Natural killer cell (primary cell): Measurements from ENCODE around the gene FAM13B. TPM values are rescaled to one million over a fixed set of nuclear protein-coding genes. Genes with fewer than 3 reads are reported as not detected.

Experiments
- ATAC-seq, 3 donors: fragments of 150-1000 bp in 2 of 3; fragments of 200-7000 bp in 1 of 3; cut with Tn5 transposase; 1 replicate in 1 of 3; 2 replicates in 2 of 3; pipeline ENCODE4 v1.10.0; 2021; ENCODE audit warnings: mild to moderate bottlenecking in 2 of 3, moderate library complexity in 2 of 3
- DNase-seq, 2 donors: peaks; one replicate each; pipeline versions ENCODE4 v3.0.0 to v3.0.0-alpha.2; 2013 to 2021; ENCODE audit warnings: mixed read lengths in 1 of 2
- H3K27ac ChIP-seq: one replicate; pipeline ENCODE4 v1.5.1; 2013; ENCODE audit warnings: mild to moderate bottlenecking, low read length
- H3K27me3 ChIP-seq: one replicate; pipeline ENCODE4 v1.6.1; 2013; ENCODE audit warnings: low read length; ENCODE audit not compliant: control insufficient read depth, insufficient read depth
- H3K36me3 ChIP-seq: one replicate; pipeline ENCODE4 v1.6.1; 2013; ENCODE audit warnings: low read length; ENCODE audit not compliant: control insufficient read depth, insufficient read depth
- H3K4me1 ChIP-seq: one replicate; pipeline ENCODE4 v1.6.1; 2013; ENCODE audit warnings: low read length; ENCODE audit not compliant: control insufficient read depth, insufficient read depth
- H3K4me3 ChIP-seq: one replicate; pipeline ENCODE4 v1.5.1; 2013; ENCODE audit warnings: low read length
- H3K9me3 ChIP-seq: one replicate; pipeline ENCODE4 v1.6.1; 2013; ENCODE audit warnings: low read length; ENCODE audit not compliant: control insufficient read depth, insufficient read depth
- H3K27ac Mint-ChIP-seq, 2 donors: one replicate each; pipeline ENCODE4 v1.8.0; 2022; ENCODE audit warnings: mild to moderate bottlenecking in 2 of 2, mixed read lengths in 2 of 2, moderate library complexity in 1 of 2
- H3K27me3 Mint-ChIP-seq, 2 donors: one replicate each; pipeline ENCODE4 v1.8.0; 2022; ENCODE audit warnings: low read depth in 2 of 2, mixed read lengths in 2 of 2
- H3K36me3 Mint-ChIP-seq: one replicate; pipeline ENCODE4 v1.8.0; 2022; ENCODE audit warnings: mixed read lengths
- H3K4me1 Mint-ChIP-seq, 2 donors: one replicate each; pipeline ENCODE4 v1.8.0; 2022; ENCODE audit warnings: mixed read lengths in 2 of 2
- H3K4me3 Mint-ChIP-seq: one replicate; pipeline ENCODE4 v1.8.0; 2022; ENCODE audit warnings: mild to moderate bottlenecking, moderate library complexity, mixed read lengths
- H3K9me3 Mint-ChIP-seq, 2 donors: one replicate each; pipeline ENCODE4 v1.8.0; 2022; ENCODE audit warnings: mixed read lengths in 2 of 2
- WGBS: methylation state at CpG from one replicate; pipeline ENCODE4 v1.1.7; 2013; ENCODE audit warnings: missing lambda C conversion rate; ENCODE audit not compliant: insufficient coverage; 5-methylcytosine and 5-hydroxymethylcytosine counted together
- intact Hi-C: fragments of 100-400 bp; cut with micrococcal nuclease; formaldehyde crosslinking; loops from one replicate; pipeline ENCODE4 v1.14.2; 2022
- total RNA-seq, 4 donors: library from RNA; stranded (reverse); fragments of 120-200 nt in 1 of 4; gene quantifications; one replicate each; pipeline versions ENCODE4 v1.2.3 to v1.2.4, GENCODE V29; 2013 to 2022
- TF ChIP-seq, protein P1 (sequence below): fragments of 200-600 bp; IDR thresholded peaks from one replicate; pipeline ENCODE4 v1.8.0; 2022; ENCODE audit warnings: antibody characterized with exemption

The FAM13B gene
- total RNA-seq, 3 donors from 2014 or later (not counting 1 experiment from before 2014, with no cell fraction given): 58.8 to 74.4 (median 67.4) TPM

DNA sequence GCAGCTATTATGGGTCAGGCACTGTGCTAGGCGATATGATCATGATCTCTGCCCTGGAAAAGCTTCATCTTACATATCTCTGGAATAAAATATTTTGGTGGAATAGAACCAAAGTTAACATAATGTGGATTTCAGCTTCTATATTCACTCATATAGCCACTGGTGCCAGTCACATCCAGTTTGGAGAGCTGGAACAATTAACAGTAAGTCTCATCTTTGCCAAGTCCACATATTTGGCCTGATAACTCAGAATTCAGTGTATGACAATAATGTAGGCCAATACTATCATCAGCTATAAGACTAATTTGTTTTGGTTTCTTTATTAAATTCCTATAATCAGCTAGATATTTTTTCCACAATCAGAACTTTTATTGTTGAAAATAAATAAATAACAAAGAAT, 5.9 kb upstream of the FAM13B start:
- no peak for ATAC-seq
- no peak for DNase-seq
- Mint-ChIP-seq H3K4me3 (no peak overlapping the region), H3K27me3 (no peaks in the 10 kb centered on the region), H3K4me1 (peaks cover 9 to 10% of the 10 kb centered on the region in 2 donors), H3K27ac (no peak overlapping the region), H3K36me3 (no peaks in the 10 kb centered on the region), H3K9me3 (no peaks in the 10 kb centered on the region)
- no peaks in the 10 kb centered on the region for H3K27me3 ChIP-seq
- no CpG with 5 or more reads among the region's 1 CpG for WGBS
- TF ChIP-seq, protein P1, sequence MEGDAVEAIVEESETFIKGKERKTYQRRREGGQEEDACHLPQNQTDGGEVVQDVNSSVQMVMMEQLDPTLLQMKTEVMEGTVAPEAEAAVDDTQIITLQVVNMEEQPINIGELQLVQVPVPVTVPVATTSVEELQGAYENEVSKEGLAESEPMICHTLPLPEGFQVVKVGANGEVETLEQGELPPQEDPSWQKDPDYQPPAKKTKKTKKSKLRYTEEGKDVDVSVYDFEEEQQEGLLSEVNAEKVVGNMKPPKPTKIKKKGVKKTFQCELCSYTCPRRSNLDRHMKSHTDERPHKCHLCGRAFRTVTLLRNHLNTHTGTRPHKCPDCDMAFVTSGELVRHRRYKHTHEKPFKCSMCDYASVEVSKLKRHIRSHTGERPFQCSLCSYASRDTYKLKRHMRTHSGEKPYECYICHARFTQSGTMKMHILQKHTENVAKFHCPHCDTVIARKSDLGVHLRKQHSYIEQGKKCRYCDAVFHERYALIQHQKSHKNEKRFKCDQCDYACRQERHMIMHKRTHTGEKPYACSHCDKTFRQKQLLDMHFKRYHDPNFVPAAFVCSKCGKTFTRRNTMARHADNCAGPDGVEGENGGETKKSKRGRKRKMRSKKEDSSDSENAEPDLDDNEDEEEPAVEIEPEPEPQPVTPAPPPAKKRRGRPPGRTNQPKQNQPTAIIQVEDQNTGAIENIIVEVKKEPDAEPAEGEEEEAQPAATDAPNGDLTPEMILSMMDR: no peak
- intact Hi-C loops: no loop called here
- no peak overlapping the region for H3K4me3 ChIP-seq
- H3K27ac ChIP-seq: no peak overlapping the region
- peaks cover 4% of the 10 kb centered on the region for H3K4me1 ChIP-seq
- H3K36me3 ChIP-seq: no peaks in the 10 kb centered on the region
- no peaks in the 10 kb centered on the region for H3K9me3 ChIP-seq

DNA sequence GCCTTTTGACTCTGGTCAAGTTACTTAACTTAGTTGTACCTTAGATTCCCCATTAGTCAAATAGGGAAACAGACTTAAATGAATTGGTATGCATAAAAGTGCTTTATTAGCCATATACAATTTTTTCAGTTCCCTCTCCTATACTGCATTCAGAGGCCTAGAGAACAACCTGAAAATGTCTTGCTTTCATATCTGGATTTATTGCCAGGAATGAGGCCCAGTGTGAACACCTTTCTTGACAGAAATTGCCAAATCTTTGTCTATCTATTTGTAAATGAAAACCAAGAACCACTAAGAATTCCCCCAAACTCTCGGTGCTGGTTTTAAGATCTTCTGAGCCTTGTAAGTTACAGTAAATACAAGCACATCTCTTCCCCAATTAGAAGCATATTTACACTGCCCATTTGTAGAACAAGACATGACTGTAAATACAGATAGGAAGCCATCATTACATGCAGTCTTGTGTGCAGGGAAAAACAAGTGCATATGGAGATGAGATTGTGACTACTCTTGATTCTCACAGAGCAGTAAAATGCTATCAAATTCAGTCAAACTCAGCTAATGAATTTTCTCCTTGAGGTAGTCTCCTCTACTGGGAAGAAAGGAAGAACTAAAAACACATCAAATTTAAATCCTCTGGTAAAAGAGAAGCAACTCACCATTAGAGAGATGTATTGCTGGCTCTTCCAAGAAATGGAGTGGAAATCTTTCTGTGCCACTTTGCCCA, 5.2 kb upstream of the FAM13B start:
- H3K4me1 ChIP-seq: peaks cover 11% of the 10 kb centered on the region
- no peak overlapping the region for H3K4me3 ChIP-seq
- TF ChIP-seq, protein P1: no peak
- no peaks in the 10 kb centered on the region for H3K9me3 ChIP-seq
- Mint-ChIP-seq H3K27me3 (no peaks in the 10 kb centered on the region), H3K4me3 (no peak overlapping the region), H3K9me3 (no peaks in the 10 kb centered on the region), H3K36me3 (no peaks in the 10 kb centered on the region), H3K4me1 (peaks cover 15 to 16% of the 10 kb centered on the region in 2 donors), H3K27ac (no peak overlapping the region)
- H3K27ac ChIP-seq: no peak overlapping the region
- WGBS: 69% methylated on average over 1 of the region's 1 CpG
- ATAC-seq (no peak), DNase-seq (no peak)
- intact Hi-C loops: no loop called here
- H3K27me3 ChIP-seq: no peaks in the 10 kb centered on the region
- H3K36me3 ChIP-seq: no peaks in the 10 kb centered on the region

DNA sequence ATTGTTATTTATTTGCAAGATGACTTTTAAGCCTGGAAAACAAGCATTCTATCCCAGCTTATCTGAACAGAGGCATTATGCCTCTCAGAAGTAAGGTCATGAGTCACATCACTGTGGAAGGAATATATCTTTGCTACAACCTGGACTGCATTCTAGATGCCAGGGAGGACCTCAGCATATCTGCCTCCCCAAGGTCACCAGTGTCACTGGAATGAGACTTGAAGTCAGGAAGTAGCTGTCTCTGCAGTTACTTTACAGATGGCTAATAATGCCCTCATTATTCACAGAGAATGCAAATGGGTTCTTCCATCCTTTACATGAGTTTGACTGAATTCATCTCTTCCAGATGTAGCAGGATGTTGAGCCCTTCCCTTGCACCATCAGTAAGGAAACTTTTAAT, 4.4 kb upstream of the FAM13B start:
- TF ChIP-seq, protein P1: no peak
- intact Hi-C loops: no loop called here
- peaks cover 11% of the 10 kb centered on the region for H3K4me1 ChIP-seq
- H3K27me3 ChIP-seq: no peaks in the 10 kb centered on the region
- DNase-seq: no peak
- no peaks in the 10 kb centered on the region for H3K36me3 ChIP-seq
- Mint-ChIP-seq H3K4me1 (peaks cover 18 to 20% of the 10 kb centered on the region in 2 donors), H3K27me3 (no peaks in the 10 kb centered on the region), H3K36me3 (no peaks in the 10 kb centered on the region), H3K9me3 (no peaks in the 10 kb centered on the region), H3K27ac (no peak overlapping the region), H3K4me3 (no peak overlapping the region)
- no peak overlapping the region for H3K27ac ChIP-seq
- no peaks in the 10 kb centered on the region for H3K9me3 ChIP-seq
- no peak for ATAC-seq
- H3K4me3 ChIP-seq: no peak overlapping the region
